T-helper 22 cell (primary cell): ENCODE measurements around the gene TMEM255B.
"Not testable (repeated sequence)": the region's sequence is repeated elsewhere in the genome, so short reads cannot be mapped to it uniquely, and the experiment has no call there.

Experiments
- DNase-seq: peaks from one replicate; pipeline ENCODE4 v3.0.0-alpha.2; 2020; ENCODE audit warnings: low read depth

The TMEM255B gene

GRCh38 chr13:113817860-113818691 is 59.0 kb downstream of the TMEM255B start:
- DNase-seq, result no peak

- no peak for DNase-seq
These were observed 59.8 kb downstream of the TMEM255B start for GRCh38 chr13:113818700-113819295.

GRCh38 chr13:113819341-113819730 is 60.3 kb downstream of the TMEM255B start:
- DNase-seq, result no peak

GRCh38 chr13:113819731-113820715 is 61.0 kb downstream of the TMEM255B start:
- DNase-seq, result no peak

GRCh38 chr13:113820813-113821651 is 62.0 kb downstream of the TMEM255B start:
- no peak for DNase-seq

- no peak for DNase-seq
These were observed 62.8 kb downstream of the TMEM255B start for GRCh38 chr13:113821847-113822246.

GRCh38 chr13:113822266-113822665 is 63.2 kb downstream of the TMEM255B start:
- no peak for DNase-seq

- DNase-seq, result no peak
These were observed 64.1 kb downstream of the TMEM255B start for GRCh38 chr13:113822956-113823744.

GRCh38 chr13:113823771-113824170 is 64.7 kb downstream of the TMEM255B start:
- DNase-seq, result no peak

- no peak for DNase-seq
These were observed 66.8 kb downstream of the TMEM255B start for GRCh38 chr13:113825841-113826240.

- DNase-seq, result not testable (repeated sequence)
These were observed 67.4 kb downstream of the TMEM255B start for GRCh38 chr13:113826446-113826845.

- no peak for DNase-seq
These were observed 68.0 kb downstream of the TMEM255B start for GRCh38 chr13:113827021-113827420.

- no peak for DNase-seq
These were observed 69.3 kb downstream of the TMEM255B start for GRCh38 chr13:113828282-113828825.

GRCh38 chr13:113830426-113830950 is 71.5 kb downstream of the TMEM255B start:
- not testable (repeated sequence) for DNase-seq

GRCh38 chr13:113831061-113831460 is 72.0 kb downstream of the TMEM255B start:
- DNase-seq, result no peak

GRCh38 chr13:113832205-113832604 is 73.2 kb downstream of the TMEM255B start:
- DNase-seq, result no peak

GRCh38 chr13:113832631-113833030 is 73.6 kb downstream of the TMEM255B start:
- no peak for DNase-seq

GRCh38 chr13:113833111-113833830 is 74.2 kb downstream of the TMEM255B start:
- no peak for DNase-seq

- not testable (repeated sequence) for DNase-seq
These were observed 75.0 kb downstream of the TMEM255B start for GRCh38 chr13:113834006-113834405.
